Testis (tissue), 3 donors: Measurements from ENCODE around the gene AGAP1. TPM values are rescaled to one million over a fixed set of nuclear protein-coding genes. Genes with fewer than 3 reads are reported as not detected.

ENCODE experiments used
- DNase-seq: peaks from one replicate; pipeline ENCODE4 v3.0.0-alpha.2; 2019
- H3K27ac ChIP-seq, 2 donors: fragments of 200-600 bp; sonication (generic); one replicate each; pipeline ENCODE4 v1.5.1; 2019
- H3K27me3 ChIP-seq: fragments of 200-600 bp; sonication (generic); one replicate; pipeline ENCODE4 v1.5.1; 2019
- H3K36me3 ChIP-seq: fragments of 200-600 bp; sonication (generic); one replicate; pipeline ENCODE4 v1.5.1; 2017; ENCODE audit warnings: low read depth; ENCODE audit errors: missing control alignments
- H3K4me1 ChIP-seq: fragments of 200-600 bp; sonication (generic); one replicate; pipeline ENCODE4 v1.5.1; 2019
- H3K4me3 ChIP-seq, 2 donors: fragments of 200-600 bp; sonication (generic); one replicate each; pipeline ENCODE4 v1.5.1; 2017 to 2019
- H3K9me3 ChIP-seq: fragments of 200-600 bp; sonication (generic); one replicate; pipeline ENCODE4 v1.5.1; 2017
- POLR2A ChIP-seq: fragments of 450-650 bp; IDR thresholded peaks from one replicate; pipeline ENCODE4 v1.6.1; 2017; ENCODE audit warnings: antibody characterized with exemption, mild to moderate bottlenecking, moderate library complexity
- WGBS, 2 donors: methylation state at CpG; one replicate each; pipeline ENCODE4 v1.1.5; 2018; 5-methylcytosine and 5-hydroxymethylcytosine counted together
- intact Hi-C: fragments of 100-400 bp; cut with DNase I; formaldehyde crosslinking; loops from one replicate; pipeline ENCODE4 v1.15.1; 2023; ENCODE audit warnings: low total_unique reads
- polyA plus RNA-seq: library from polyadenylated mRNA; stranded (reverse); fragments of 350-450 nt; fragmentation: Illumina TruSeq; extraction: RNeasy Lipid Tissue Mini Kit (QIAGEN cat#74804); gene quantifications from one replicate; pipeline ENCODE4 v1.2.3, GENCODE V29; 2014; ENCODE audit warnings: low read depth, low replicate concordance; ENCODE audit not compliant: insufficient read depth
- total RNA-seq, 2 donors: library from RNA; depleted of rRNA; stranded (reverse); fragments of >200 nt; gene quantifications; one replicate each; pipeline ENCODE4 v1.2.3, GENCODE V29; 2016
- TF ChIP-seq, protein P1 (sequence below), 3 experiments: fragments of 450-650 bp in 2 of 3; fragments of 200-600 bp in 1 of 3; sonication (generic) in 1 of 3; IDR thresholded peaks; one replicate each; pipeline ENCODE4 v1.5.1; 2016 to 2019; ENCODE audit warnings: antibody characterized with exemption in 3 of 3, mild to moderate bottlenecking in 2 of 3, moderate library complexity in 1 of 3

The AGAP1 gene
- total and polyA plus RNA-seq, 3 donors from 2014 or later = 21.4 to 45.5 (median 40.7) TPM

DNA sequence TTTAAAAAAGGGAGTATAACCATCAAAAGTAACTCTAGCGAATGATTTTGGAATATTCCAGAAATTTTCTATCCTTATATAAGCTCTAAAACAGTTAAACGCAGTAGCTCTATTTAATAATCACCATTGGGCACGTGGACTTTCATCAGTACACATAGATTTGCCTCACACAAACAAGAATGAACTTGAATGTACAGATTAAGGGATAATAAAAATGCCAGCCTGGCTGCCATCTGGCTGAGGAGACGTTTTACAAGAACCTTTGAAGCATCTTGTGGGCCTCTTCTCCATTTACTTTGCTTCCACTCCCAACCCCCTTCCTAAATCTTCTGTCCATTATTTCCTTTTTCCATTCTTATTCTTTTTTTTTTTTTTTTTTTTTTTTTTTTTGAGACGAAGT, 47.2 kb downstream of the AGAP1 start:
- H3K9me3 ChIP-seq = no peaks in the 10 kb centered on the region
- H3K27me3 ChIP-seq = no peaks in the 10 kb centered on the region
- DNase-seq = no peak
- H3K4me3 ChIP-seq = no peak overlapping the region
- intact Hi-C loops = no loop called here
- TF ChIP-seq POLR2A = no peak
- TF ChIP-seq, protein P1, sequence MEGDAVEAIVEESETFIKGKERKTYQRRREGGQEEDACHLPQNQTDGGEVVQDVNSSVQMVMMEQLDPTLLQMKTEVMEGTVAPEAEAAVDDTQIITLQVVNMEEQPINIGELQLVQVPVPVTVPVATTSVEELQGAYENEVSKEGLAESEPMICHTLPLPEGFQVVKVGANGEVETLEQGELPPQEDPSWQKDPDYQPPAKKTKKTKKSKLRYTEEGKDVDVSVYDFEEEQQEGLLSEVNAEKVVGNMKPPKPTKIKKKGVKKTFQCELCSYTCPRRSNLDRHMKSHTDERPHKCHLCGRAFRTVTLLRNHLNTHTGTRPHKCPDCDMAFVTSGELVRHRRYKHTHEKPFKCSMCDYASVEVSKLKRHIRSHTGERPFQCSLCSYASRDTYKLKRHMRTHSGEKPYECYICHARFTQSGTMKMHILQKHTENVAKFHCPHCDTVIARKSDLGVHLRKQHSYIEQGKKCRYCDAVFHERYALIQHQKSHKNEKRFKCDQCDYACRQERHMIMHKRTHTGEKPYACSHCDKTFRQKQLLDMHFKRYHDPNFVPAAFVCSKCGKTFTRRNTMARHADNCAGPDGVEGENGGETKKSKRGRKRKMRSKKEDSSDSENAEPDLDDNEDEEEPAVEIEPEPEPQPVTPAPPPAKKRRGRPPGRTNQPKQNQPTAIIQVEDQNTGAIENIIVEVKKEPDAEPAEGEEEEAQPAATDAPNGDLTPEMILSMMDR (IDR thresholded peaks at IDR 0.05) = no peak
- H3K36me3 ChIP-seq = no peaks in the 10 kb centered on the region
- H3K4me1 ChIP-seq = no peaks in the 10 kb centered on the region
- H3K27ac ChIP-seq = no peak overlapping the region
- 91 to 96% methylated on average over 4 to 5 of the region's 5 CpGs for WGBS, 2 donors

DNA sequence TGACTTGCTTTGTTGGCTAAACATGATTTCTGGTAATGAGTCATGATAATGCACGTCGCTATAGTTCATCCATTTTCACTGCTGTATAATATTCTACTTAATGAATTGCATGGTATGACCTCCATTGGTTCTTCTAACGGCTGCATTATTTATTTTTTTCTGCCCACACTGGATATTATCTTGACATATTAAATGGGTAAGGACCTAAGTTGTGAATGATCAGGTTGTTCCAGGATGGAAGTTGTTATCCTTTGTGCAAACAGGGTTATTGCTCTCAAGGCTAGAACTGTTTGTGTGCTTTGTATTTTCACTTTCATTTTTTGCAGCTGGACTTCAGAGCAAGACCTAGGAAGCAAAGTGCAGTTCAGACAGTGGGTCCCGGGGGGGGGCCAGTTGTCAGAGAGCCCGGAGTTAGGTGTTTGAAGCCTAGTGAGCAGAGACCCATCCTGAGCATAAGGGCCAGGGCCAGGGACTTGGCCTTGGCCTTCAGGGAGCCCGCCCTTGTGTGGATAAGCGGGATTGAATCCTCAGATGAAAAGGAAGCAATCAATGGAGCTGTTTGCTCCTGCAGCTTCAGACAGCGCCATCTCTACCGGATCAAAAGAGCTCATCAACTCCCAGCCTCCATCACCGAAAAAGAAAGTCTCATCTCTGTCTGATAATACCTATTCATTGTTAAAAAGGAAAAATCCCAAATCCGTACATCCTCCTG, 48.2 kb downstream of the AGAP1 start:
- H3K36me3 ChIP-seq = no peaks in the 10 kb centered on the region
- TF ChIP-seq, protein P1 (IDR thresholded peaks at IDR 0.05) = no peak
- TF ChIP-seq POLR2A = no peak
- H3K27me3 ChIP-seq = no peaks in the 10 kb centered on the region
- WGBS, 2 donors = 70 to 76% methylated on average over 11 of the region's 11 CpGs
- H3K9me3 ChIP-seq = no peaks in the 10 kb centered on the region
- intact Hi-C loops = no loop called here
- H3K4me1 ChIP-seq = no peaks in the 10 kb centered on the region
- DNase-seq = no peak
- H3K27ac ChIP-seq = no peak overlapping the region
- H3K4me3 ChIP-seq = no peak overlapping the region

DNA sequence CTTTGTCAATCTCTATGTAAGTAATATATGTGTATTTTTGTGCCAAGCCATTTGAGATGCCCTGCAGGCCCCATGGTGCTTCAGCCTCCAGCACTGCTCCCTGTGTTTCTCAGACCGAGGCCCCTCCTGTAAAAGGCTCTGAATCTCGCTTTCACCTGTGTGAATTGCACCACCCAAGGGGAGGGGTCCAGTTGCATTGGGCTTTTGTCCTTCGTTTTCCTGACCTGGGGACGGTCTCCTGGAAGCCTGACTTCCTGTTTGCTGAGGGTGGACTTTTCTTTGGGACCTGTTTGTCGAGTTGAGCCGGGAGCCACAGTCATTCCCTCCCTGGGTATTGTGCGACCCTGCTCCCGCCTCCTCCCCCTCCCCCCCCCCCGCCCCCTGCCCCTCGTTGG, 48.9 kb downstream of the AGAP1 start:
- Histone ChIP-seq H3K9me3 (no peaks in the 10 kb centered on the region), H3K4me1 (no peaks in the 10 kb centered on the region), H3K36me3 (no peaks in the 10 kb centered on the region), H3K27me3 (no peaks in the 10 kb centered on the region), H3K27ac (no peak overlapping the region), H3K4me3 (no peak overlapping the region)
- TF ChIP-seq, protein P1 (IDR thresholded peaks at IDR 0.05) = no peak
- no peak for TF ChIP-seq POLR2A
- WGBS, 2 donors = 80 to 82% methylated on average over 7 to 10 of the region's 10 CpGs
- no peak for DNase-seq
- intact Hi-C loops = no loop called here

DNA sequence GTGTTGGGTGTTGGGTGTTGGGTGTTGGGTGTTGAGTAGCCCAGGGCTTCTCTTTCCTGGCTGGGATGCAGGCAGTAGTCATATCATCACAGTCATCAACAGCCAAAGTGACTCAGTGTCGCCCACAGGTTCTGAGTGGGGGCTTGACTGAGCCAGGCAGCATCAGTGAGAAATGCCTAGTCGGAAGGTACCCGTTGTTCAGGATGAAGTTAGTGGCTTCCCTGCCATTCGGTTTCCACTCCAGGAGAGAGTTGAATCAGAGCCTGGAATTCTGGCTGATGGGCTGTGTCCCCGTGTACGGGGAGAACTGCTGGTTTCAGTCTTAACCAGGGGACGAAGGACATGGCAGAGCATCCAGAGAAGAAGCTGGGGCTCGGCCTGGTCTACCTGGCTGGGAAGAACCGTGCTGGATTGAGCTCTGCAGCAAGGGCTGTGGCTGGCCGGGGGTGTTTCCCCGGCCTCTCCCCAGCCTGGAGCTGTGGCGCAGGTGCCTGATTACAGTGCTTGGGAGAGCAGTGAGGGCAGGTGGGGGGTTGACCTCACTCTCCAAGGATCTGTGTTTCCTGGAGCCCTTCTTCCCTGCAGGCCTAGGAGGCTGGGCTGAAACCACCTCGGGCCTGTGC, 49.4 kb downstream of the AGAP1 start:
- H3K9me3 ChIP-seq = no peaks in the 10 kb centered on the region
- H3K27me3 ChIP-seq = no peaks in the 10 kb centered on the region
- H3K27ac ChIP-seq = no peak overlapping the region
- TF ChIP-seq POLR2A = no peak
- TF ChIP-seq, protein P1 (IDR thresholded peaks at IDR 0.05) = no peak
- no peaks in the 10 kb centered on the region for H3K4me1 ChIP-seq
- WGBS, 2 donors = 88 to 93% methylated on average over 13 of the region's 13 CpGs
- intact Hi-C loops = no loop called here
- DNase-seq = no peak
- no peaks in the 10 kb centered on the region for H3K36me3 ChIP-seq
- H3K4me3 ChIP-seq = no peak overlapping the region
